ENCODE data around the gene ATP6V1F. TPM values are rescaled to one million over a fixed set of nuclear protein-coding genes. Genes with fewer than 3 reads are reported as not detected.

ATP6V1F gene
- total and polyA plus RNA-seq, 12 donors, result 96.7 to 189 (median 125) TPM

DNA sequence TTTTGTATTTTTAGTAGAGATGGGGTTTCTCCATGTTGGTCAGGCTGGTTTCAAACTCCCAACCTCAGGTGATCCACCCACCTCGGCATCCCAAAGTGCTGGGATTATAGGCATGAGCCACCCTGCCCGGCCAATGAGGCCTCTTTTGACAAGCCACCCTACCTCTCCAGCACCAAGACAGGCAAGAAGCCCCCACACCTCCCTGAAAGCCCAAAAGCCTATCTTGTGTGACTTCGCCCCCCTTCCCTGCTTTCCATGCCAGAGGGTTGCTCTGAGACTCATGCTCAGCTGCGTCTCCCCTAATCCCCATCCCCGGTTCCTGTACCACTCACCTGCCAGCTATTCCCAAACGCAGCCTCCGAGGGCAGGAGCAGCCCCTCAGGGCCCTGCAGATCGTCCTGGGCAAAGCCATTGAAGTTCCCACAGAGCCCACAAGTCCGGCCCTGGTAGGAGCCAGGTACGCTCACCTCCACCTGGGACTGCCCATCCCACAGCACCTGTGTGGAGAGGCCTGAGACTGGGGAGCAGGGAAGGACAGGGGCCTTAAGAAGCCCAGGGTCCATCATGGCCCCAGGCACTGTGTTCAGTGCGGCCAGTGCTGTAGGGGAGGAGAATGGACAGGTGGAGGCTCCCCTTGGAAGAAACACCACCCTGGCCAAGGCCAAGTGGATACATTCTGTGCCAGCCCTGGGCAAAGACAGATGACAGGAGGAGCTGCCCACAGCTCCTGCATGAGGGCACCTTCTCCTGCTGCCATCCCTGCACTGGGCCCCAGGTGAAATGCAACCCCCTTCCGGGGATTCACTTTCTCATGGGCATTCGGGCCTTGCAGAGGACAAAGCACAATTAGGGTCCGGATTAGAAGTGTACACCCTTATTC is 15.8 kb downstream of the ATP6V1F start:
- H3K27ac ChIP-seq, result no peak overlapping the region
- intact Hi-C loops (cut with DNase I), result loop anchor here in 1 of 10 donors (10.0 kb wide), 1 partner anchor 144 kb away; the partner anchor contains the start of gene CALU
- TF ChIP-seq CTCF (IDR thresholded peaks at IDR 0.05), result no peak
- DNase-seq, result no peak
- 90 to 98% methylated on average over 14 of the region's 14 CpGs for WGBS, 2 donors
- no peaks in the 10 kb centered on the region for H3K36me3 ChIP-seq
- H3K4me1 ChIP-seq, result peaks cover 0 to 10% (median 0%) of the 10 kb centered on the region in 9 donors
- no peaks in the 10 kb centered on the region for H3K9me3 ChIP-seq
- ATAC-seq, result no peak
- H3K4me3 ChIP-seq, result no peak overlapping the region
- H3K27me3 ChIP-seq, result no peaks in the 10 kb centered on the region

DNA sequence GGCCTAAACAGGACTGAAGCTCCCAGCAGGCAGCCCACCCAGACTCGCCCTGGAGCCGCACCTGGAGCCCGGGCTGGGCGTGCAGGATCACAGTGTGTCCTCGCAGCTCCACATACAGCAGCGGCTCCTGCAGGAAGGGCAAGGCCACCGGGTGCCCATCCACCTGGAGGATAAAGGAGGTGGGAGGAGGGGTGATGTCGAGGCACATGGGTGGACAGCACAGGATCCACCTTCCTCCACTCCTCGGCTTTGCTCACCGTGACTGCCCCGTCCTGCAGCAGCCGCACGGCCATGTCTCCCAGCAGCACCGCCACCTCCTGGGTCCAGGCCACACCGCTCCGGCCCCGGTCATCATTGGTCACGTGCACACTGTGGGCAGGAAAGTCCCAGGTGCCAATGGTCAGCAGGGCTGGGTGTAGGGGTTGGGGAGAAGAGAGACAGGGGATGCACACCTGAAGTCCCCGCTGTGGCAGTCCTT is 16.8 kb downstream of the ATP6V1F start:
- Histone ChIP-seq H3K36me3 (no peaks in the 10 kb centered on the region), H3K4me1 (peaks cover 0 to 15% (median 0%) of the 10 kb centered on the region in 9 donors), H3K4me3 (no peak overlapping the region), H3K27me3 (no peaks in the 10 kb centered on the region), H3K27ac (no peak overlapping the region), H3K9me3 (no peaks in the 10 kb centered on the region)
- ATAC-seq, result no peak
- 79 to 87% methylated on average over 19 of the region's 19 CpGs for WGBS, 2 donors
- no peak for TF ChIP-seq CTCF (IDR thresholded peaks at IDR 0.05)
- intact Hi-C loops (cut with DNase I), result loop anchor here in 1 of 10 donors (10.0 kb wide), 1 partner anchor 145 kb away; the partner anchor contains the start of gene CALU
- no peak for DNase-seq

DNA sequence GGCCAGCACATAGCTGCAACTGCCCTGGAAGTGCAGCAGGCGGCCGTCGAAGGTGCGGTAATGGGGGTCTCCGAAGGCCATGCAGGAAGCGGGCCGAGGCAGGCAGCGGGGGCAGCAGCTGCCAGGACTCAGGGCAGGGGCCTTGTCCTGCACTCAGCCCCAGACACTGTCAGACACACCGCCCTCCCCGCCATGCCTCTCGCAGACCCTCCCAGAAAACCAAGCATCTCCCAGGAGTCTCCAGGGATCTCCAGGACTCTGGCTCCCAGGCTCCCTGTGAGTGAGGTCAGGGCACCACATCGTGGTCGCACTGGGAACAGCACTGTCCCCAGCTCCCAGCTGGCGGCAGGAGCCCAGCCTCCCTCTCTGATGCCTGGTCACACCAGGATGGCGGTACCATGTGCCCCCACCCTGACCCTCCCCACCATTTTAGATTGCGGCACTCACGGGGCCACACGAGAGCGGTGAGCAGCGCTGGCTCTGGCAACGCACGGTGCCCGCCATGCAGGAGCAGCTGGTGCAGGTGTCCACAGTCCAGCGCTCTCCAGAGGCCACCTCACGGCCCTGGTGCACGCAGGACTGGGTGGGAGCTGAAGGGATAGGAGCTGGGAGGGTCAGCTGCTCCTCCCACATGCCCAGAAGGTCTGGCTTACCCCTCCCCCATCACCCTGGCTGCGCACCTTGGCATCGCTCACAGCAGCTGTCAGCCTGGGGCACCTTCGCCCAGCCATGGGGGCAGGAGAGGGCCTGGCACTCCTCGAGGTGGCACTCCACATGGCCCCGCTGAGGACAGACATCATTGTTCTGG is 17.5 kb downstream of the ATP6V1F start:
- no peak overlapping the region for H3K4me3 ChIP-seq
- no peaks in the 10 kb centered on the region for H3K36me3 ChIP-seq
- H3K9me3 ChIP-seq, result no peaks in the 10 kb centered on the region
- WGBS, 2 donors, result 37 to 41% methylated on average over 31 of the region's 31 CpGs
- intact Hi-C loops (cut with DNase I), result loop anchor here in 9 of 10 donors (5.0 to 10.0 kb wide), 8 partner anchors 85 to 408 kb away; partner anchors contain the start of genes CALU (in 1 of the 9), CCDC136 (in 1 of the 9) and METTL2B (in 1 of the 9)
- DNase-seq (peak; percentile 54 to 71), ATAC-seq (peak; percentile 60 to 87 (median 83))
- no peak overlapping the region for H3K27ac ChIP-seq
- TF ChIP-seq CTCF (IDR thresholded peaks at IDR 0.05), result peak; percentile 61 to 89 (median 82)
- H3K27me3 ChIP-seq, result no peaks in the 10 kb centered on the region
- peaks cover 0 to 15% (median 0%) of the 10 kb centered on the region in 9 donors for H3K4me1 ChIP-seq

All from heart right ventricle (tissue), 16 donors.